Testis (tissue), 3 donors: ENCODE results near the gene CNPY4. TPM values are rescaled to one million over a fixed set of nuclear protein-coding genes. Genes with fewer than 3 reads are reported as not detected.

Experiments
- DNase-seq: peaks from one replicate; pipeline ENCODE4 v3.0.0-alpha.2; 2019
- H3K27ac ChIP-seq, 2 donors: fragments of 200-600 bp; sonication (generic); one replicate each; pipeline ENCODE4 v1.5.1; 2019
- H3K27me3 ChIP-seq: fragments of 200-600 bp; sonication (generic); one replicate; pipeline ENCODE4 v1.5.1; 2019
- H3K36me3 ChIP-seq: fragments of 200-600 bp; sonication (generic); one replicate; pipeline ENCODE4 v1.5.1; 2017; ENCODE audit warnings: low read depth; ENCODE audit errors: missing control alignments
- H3K4me1 ChIP-seq: fragments of 200-600 bp; sonication (generic); one replicate; pipeline ENCODE4 v1.5.1; 2019
- H3K4me3 ChIP-seq, 2 donors: fragments of 200-600 bp; sonication (generic); one replicate each; pipeline ENCODE4 v1.5.1; 2017 to 2019
- H3K9me3 ChIP-seq: fragments of 200-600 bp; sonication (generic); one replicate; pipeline ENCODE4 v1.5.1; 2017
- CTCF ChIP-seq, 3 experiments: fragments of 450-650 bp in 2 of 3; fragments of 200-600 bp in 1 of 3; sonication (generic) in 1 of 3; IDR thresholded peaks; one replicate each; pipeline ENCODE4 v1.5.1; 2016 to 2019; ENCODE audit warnings: antibody characterized with exemption in 3 of 3, mild to moderate bottlenecking in 2 of 3, moderate library complexity in 1 of 3
- POLR2A ChIP-seq: fragments of 450-650 bp; IDR thresholded peaks from one replicate; pipeline ENCODE4 v1.6.1; 2017; ENCODE audit warnings: antibody characterized with exemption, mild to moderate bottlenecking, moderate library complexity
- WGBS, 2 donors: methylation state at CpG; one replicate each; pipeline ENCODE4 v1.1.5; 2018; 5-methylcytosine and 5-hydroxymethylcytosine counted together
- intact Hi-C: fragments of 100-400 bp; cut with DNase I; formaldehyde crosslinking; loops from one replicate; pipeline ENCODE4 v1.15.1; 2023; ENCODE audit warnings: low total_unique reads
- polyA plus RNA-seq: library from polyadenylated mRNA; stranded (reverse); fragments of 350-450 nt; fragmentation: Illumina TruSeq; extraction: RNeasy Lipid Tissue Mini Kit (QIAGEN cat#74804); gene quantifications from one replicate; pipeline ENCODE4 v1.2.3, GENCODE V29; 2014; ENCODE audit warnings: low read depth, low replicate concordance; ENCODE audit not compliant: insufficient read depth
- total RNA-seq, 2 donors: library from RNA; depleted of rRNA; stranded (reverse); fragments of >200 nt; gene quantifications; one replicate each; pipeline ENCODE4 v1.2.3, GENCODE V29; 2016

CNPY4 gene
- total and polyA plus RNA-seq, 3 donors from 2014 or later: 14.3 to 22.2 (median 19.3) TPM

DNA sequence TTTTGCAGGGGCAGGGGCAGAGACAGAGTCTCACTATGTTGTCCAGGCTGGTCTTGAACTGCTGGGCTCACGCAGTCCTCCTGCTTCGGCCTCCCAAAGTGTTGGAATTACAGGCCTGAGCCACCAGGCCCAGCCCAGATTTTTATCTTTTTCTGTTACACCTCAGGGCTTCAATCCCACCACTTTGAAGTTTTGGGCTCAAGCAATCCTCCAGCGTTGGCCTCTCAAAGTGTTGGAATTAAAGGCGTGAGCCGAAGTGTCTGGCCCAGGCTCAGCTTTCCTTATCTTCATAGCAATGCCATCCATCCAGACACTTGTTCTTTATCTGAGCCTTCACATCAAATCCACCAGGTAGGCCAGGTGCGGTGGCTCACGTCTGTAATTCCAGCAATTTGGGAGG, 4.4 kb upstream of the CNPY4 start:
- Histone ChIP-seq H3K4me1 (peaks cover 4% of the 10 kb centered on the region), H3K27me3 (no peaks in the 10 kb centered on the region), H3K36me3 (no peaks in the 10 kb centered on the region), H3K4me3 (no peak overlapping the region), H3K27ac (no peak overlapping the region), H3K9me3 (no peaks in the 10 kb centered on the region)
- DNase-seq: no peak
- TF ChIP-seq CTCF (IDR thresholded peaks at IDR 0.05) (no peak), POLR2A (no peak)
- 91% methylated on average over 7 of the region's 7 CpGs for WGBS, 2 donors
- intact Hi-C loops: no loop called here

DNA sequence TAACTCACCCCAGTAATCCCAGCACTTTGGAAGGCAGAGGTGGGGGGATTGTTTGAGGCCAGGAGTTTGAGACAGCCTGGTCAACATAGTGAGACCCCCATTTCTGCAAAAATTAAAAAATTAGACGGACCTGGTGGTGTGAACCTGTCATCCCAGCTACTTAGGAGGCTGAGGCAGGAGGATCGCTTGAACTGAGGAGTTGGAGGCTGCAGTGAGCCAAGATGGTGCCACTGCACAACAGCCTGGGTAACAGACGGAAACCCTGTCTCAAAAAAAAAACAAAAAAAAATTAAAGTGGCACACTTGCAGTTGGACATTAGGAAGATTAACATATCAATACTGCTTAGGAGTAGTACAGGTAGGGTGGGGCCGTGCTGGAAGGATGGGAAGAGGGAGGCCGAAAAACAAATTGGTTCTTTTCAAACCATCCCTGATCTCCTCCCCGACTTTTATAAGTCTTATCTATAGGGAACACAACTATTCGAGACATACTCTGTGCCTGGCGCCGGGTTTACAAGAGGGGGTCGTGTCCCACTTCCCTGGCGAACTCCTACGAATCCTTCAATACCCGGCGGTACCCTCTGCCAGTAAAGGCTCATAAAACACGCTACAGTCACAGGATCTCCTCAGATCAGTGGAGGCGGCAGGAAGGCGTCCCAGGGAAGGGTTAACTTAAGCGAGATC, 904 bp upstream of the CNPY4 start:
- Histone ChIP-seq H3K36me3 (no peaks in the 10 kb centered on the region), H3K9me3 (no peaks in the 10 kb centered on the region), H3K4me3 (peak overlapping the region; percentile 66 to 73), H3K27me3 (no peaks in the 10 kb centered on the region), H3K27ac (peak overlapping the region in 1 of 2 donors; percentile 93), H3K4me1 (peaks cover 12% of the 10 kb centered on the region)
- DNase-seq: no peak
- WGBS, 2 donors: 12 to 15% methylated on average over 18 of the region's 18 CpGs
- intact Hi-C loops: no loop called here
- no peak for TF ChIP-seq CTCF (IDR thresholded peaks at IDR 0.05)
- TF ChIP-seq POLR2A: no peak

- no peaks in the 10 kb centered on the region for H3K27me3 ChIP-seq
- H3K9me3 ChIP-seq: no peaks in the 10 kb centered on the region
- 8 to 13% methylated on average over 14 to 19 of the region's 19 CpGs for WGBS, 2 donors
- peak overlapping the region in 1 of 2 donors; percentile 93 for H3K27ac ChIP-seq
- intact Hi-C loops: no loop called here
- TF ChIP-seq POLR2A (no peak), CTCF (IDR thresholded peaks at IDR 0.05) (no peak)
- peak; percentile 79 for DNase-seq
- H3K4me1 ChIP-seq: peaks cover 15% of the 10 kb centered on the region
- H3K36me3 ChIP-seq: no peaks in the 10 kb centered on the region
- peak overlapping the region; percentile 66 to 73 for H3K4me3 ChIP-seq
Observed at GRCh38 chr7:100119970-100120732, 717 bp downstream of the CNPY4 start.

DNA sequence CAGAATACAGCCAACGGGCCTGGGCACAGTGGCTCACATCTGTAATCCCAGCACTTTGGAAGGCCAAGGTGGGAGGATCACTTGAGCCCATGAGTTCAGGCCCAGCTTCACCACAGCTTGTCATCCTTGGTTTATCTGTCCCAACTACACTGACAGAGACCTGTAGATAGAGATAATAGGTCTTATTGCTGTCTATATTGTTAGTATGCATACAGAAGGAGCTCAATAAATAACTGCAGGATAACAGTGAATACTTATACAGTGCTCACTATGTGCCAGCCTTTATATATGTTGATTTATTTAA, 1.3 kb downstream of the CNPY4 start:
- intact Hi-C loops: no loop called here
- no peak for TF ChIP-seq CTCF (IDR thresholded peaks at IDR 0.05)
- no peak for TF ChIP-seq POLR2A

More for the DNA sequence above, 1.3 kb downstream of the CNPY4 start:
- DNase-seq: no peak
- peaks cover 15% of the 10 kb centered on the region for H3K4me1 ChIP-seq
- no peak overlapping the region for H3K4me3 ChIP-seq
- peak overlapping the region in 1 of 2 donors; percentile 93 for H3K27ac ChIP-seq
- 5 to 21% methylated on average over 1 of the region's 1 CpG for WGBS, 2 donors
- no peaks in the 10 kb centered on the region for H3K27me3 ChIP-seq
- no peaks in the 10 kb centered on the region for H3K36me3 ChIP-seq
- H3K9me3 ChIP-seq: no peaks in the 10 kb centered on the region
